HG02884 (cell line): ENCODE data around the gene IFI30.
"Not testable (repeated sequence)": the region's sequence is repeated elsewhere in the genome, so short reads cannot be mapped to it uniquely, and the experiment has no call there.

Experiments used
- ATAC-seq: cut with Tn5 transposase; IDR thresholded peaks from one replicate; pipeline ENCODE4 v1.9.1; 2021; ENCODE audit warnings: mild to moderate bottlenecking, moderate library complexity; ENCODE audit not compliant: unreplicated experiment

The IFI30 gene

GRCh38 chr19:18202397-18202777 is 28.8 kb downstream of the IFI30 start:
- ATAC-seq = no peak

- ATAC-seq = no peak
These were observed 29.3 kb downstream of the IFI30 start for GRCh38 chr19:18202778-18203407.

GRCh38 chr19:18203408-18203862 is 29.8 kb downstream of the IFI30 start:
- ATAC-seq = no peak

- ATAC-seq = peak; percentile 89
These were observed 30.3 kb downstream of the IFI30 start, which contains the start of gene RAB3A for GRCh38 chr19:18203863-18204393. TSS of gene RAB3A (minus strand) at chr19:18204042. CDS start at chr19:18202740, 1,302 bp downstream.

GRCh38 chr19:18204394-18205199 is 31.0 kb downstream of the IFI30 start:
- ATAC-seq = peak; percentile 4

- no peak for ATAC-seq
These were observed 31.7 kb downstream of the IFI30 start for GRCh38 chr19:18205200-18205892.

GRCh38 chr19:18206018-18206417 is 32.4 kb downstream of the IFI30 start:
- ATAC-seq = no peak

GRCh38 chr19:18208098-18208951 is 34.7 kb downstream of the IFI30 start:
- no peak for ATAC-seq

- not testable (repeated sequence) for ATAC-seq
These were observed 36.3 kb downstream of the IFI30 start for GRCh38 chr19:18209912-18210311.

GRCh38 chr19:18211683-18212082 is 38.1 kb downstream of the IFI30 start:
- no peak for ATAC-seq

GRCh38 chr19:18214779-18215433 is 41.3 kb downstream of the IFI30 start:
- ATAC-seq = no peak

GRCh38 chr19:18216789-18217188 is 43.2 kb downstream of the IFI30 start:
- no peak for ATAC-seq

- ATAC-seq = no peak
These were observed 44.5 kb downstream of the IFI30 start for GRCh38 chr19:18218159-18218558.

- no peak for ATAC-seq
These were observed 45.0 kb downstream of the IFI30 start for GRCh38 chr19:18218600-18218999.

- no peak for ATAC-seq
These were observed 46.5 kb downstream of the IFI30 start for GRCh38 chr19:18219911-18220631.

GRCh38 chr19:18220632-18221275 is 47.1 kb downstream of the IFI30 start:
- no peak for ATAC-seq

- no peak for ATAC-seq
These were observed 48.5 kb downstream of the IFI30 start for GRCh38 chr19:18221815-18222725.
